Nephron progenitor cell (in vitro differentiated cells): ENCODE data around the gene DYNLT5.
"Not testable (repeated sequence)": the region's sequence is repeated elsewhere in the genome, so short reads cannot be mapped to it uniquely, and the experiment has no call there.

Experiments
- DNase-seq: peaks from one replicate; pipeline ENCODE4 v3.0.0; 2021
- H3K27ac Mint-ChIP-seq: 2 replicates; pipeline ENCODE4 v1.8.0; 2021; ENCODE audit warnings: mild to moderate bottlenecking, moderate library complexity, mixed read lengths
- H3K27me3 Mint-ChIP-seq: 2 replicates; pipeline ENCODE4 v1.8.0; 2021; ENCODE audit warnings: mild to moderate bottlenecking, low read depth, mixed read lengths; ENCODE audit not compliant: poor library complexity
- H3K36me3 Mint-ChIP-seq: 2 replicates; pipeline ENCODE4 v1.8.0; 2021; ENCODE audit warnings: low read depth, mixed read lengths
- H3K4me1 Mint-ChIP-seq: 2 replicates; pipeline ENCODE4 v1.8.0; 2021; ENCODE audit warnings: mixed read lengths
- H3K4me3 Mint-ChIP-seq: 2 replicates; pipeline ENCODE4 v1.8.0; 2021; ENCODE audit warnings: mild to moderate bottlenecking, moderate library complexity, mixed read lengths
- H3K9me3 Mint-ChIP-seq: 2 replicates; pipeline ENCODE4 v1.8.0; 2021; ENCODE audit warnings: mild to moderate bottlenecking, moderate library complexity, mixed read lengths
- CTCF ChIP-seq: fragments of 200-600 bp; sonication (generic); IDR thresholded peaks from 2 replicates; pipeline ENCODE4 v1.5.0; 2021; ENCODE audit warnings: antibody characterized with exemption

Gene DYNLT5

GRCh38 chr1:66779475-66780078 is 27.3 kb downstream of the DYNLT5 start:
- Mint-ChIP-seq H3K4me3 (no peak overlapping the region), H3K4me1 (no peaks in the 10 kb centered on the region), H3K27ac (no peak overlapping the region), H3K27me3 (peaks cover 9% of the 10 kb centered on the region), H3K9me3 (peaks cover 45% of the 10 kb centered on the region), H3K36me3 (peaks cover 10% of the 10 kb centered on the region)
- no peak for DNase-seq
- no peak for TF ChIP-seq CTCF

- not testable (repeated sequence) for DNase-seq, H3K4me1 Mint-ChIP-seq, H3K4me3 Mint-ChIP-seq, H3K27ac Mint-ChIP-seq, H3K27me3 Mint-ChIP-seq, H3K36me3 Mint-ChIP-seq
- H3K9me3 Mint-ChIP-seq = peaks cover 28% of the 10 kb centered on the region
These were observed 33.5 kb downstream of the DYNLT5 start for GRCh38 chr1:66785800-66786199.

GRCh38 chr1:66787641-66788040 is 35.4 kb downstream of the DYNLT5 start:
- Mint-ChIP-seq H3K27ac (no peak overlapping the region), H3K4me1 (no peaks in the 10 kb centered on the region), H3K36me3 (no peaks in the 10 kb centered on the region), H3K9me3 (peaks cover 12% of the 10 kb centered on the region), H3K4me3 (no peak overlapping the region), H3K27me3 (no peaks in the 10 kb centered on the region)
- DNase-seq = no peak
- no peak for TF ChIP-seq CTCF

GRCh38 chr1:66788231-66788939 is 36.1 kb downstream of the DYNLT5 start:
- Mint-ChIP-seq H3K9me3 (peaks cover 6% of the 10 kb centered on the region), H3K27ac (no peak overlapping the region), H3K27me3 (no peaks in the 10 kb centered on the region), H3K36me3 (no peaks in the 10 kb centered on the region), H3K4me3 (no peak overlapping the region), H3K4me1 (no peaks in the 10 kb centered on the region)
- no peak for DNase-seq
- TF ChIP-seq CTCF = no peak

GRCh38 chr1:66791621-66792610 is 39.7 kb downstream of the DYNLT5 start:
- Mint-ChIP-seq H3K9me3 (no peaks in the 10 kb centered on the region), H3K4me1 (no peaks in the 10 kb centered on the region), H3K36me3 (no peaks in the 10 kb centered on the region), H3K4me3 (no peak overlapping the region), H3K27ac (no peak overlapping the region), H3K27me3 (no peaks in the 10 kb centered on the region)
- no peak for DNase-seq
- TF ChIP-seq CTCF = no peak

- not testable (repeated sequence) for H3K9me3 Mint-ChIP-seq, H3K27me3 Mint-ChIP-seq, H3K4me3 Mint-ChIP-seq, DNase-seq, H3K36me3 Mint-ChIP-seq, H3K4me1 Mint-ChIP-seq, H3K27ac Mint-ChIP-seq
These were observed 43.6 kb downstream of the DYNLT5 start for GRCh38 chr1:66795839-66796238.
